Activated CD8-positive, alpha-beta memory T cell treated with anti-CD3 and anti-CD28 coated beads, Interleukin-2, amount 50 U/mL, for 48 hours (primary cell): ENCODE results near the gene AMIGO1.
A peak's percentile ranks its signal among the peaks of the same experiment; 100 is the strongest.

Experiments
- DNase-seq: peaks from one replicate; pipeline ENCODE4 v3.0.0-alpha.2; 2020

AMIGO1 gene, protein sequence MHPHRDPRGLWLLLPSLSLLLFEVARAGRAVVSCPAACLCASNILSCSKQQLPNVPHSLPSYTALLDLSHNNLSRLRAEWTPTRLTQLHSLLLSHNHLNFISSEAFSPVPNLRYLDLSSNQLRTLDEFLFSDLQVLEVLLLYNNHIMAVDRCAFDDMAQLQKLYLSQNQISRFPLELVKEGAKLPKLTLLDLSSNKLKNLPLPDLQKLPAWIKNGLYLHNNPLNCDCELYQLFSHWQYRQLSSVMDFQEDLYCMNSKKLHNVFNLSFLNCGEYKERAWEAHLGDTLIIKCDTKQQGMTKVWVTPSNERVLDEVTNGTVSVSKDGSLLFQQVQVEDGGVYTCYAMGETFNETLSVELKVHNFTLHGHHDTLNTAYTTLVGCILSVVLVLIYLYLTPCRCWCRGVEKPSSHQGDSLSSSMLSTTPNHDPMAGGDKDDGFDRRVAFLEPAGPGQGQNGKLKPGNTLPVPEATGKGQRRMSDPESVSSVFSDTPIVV

DNA sequence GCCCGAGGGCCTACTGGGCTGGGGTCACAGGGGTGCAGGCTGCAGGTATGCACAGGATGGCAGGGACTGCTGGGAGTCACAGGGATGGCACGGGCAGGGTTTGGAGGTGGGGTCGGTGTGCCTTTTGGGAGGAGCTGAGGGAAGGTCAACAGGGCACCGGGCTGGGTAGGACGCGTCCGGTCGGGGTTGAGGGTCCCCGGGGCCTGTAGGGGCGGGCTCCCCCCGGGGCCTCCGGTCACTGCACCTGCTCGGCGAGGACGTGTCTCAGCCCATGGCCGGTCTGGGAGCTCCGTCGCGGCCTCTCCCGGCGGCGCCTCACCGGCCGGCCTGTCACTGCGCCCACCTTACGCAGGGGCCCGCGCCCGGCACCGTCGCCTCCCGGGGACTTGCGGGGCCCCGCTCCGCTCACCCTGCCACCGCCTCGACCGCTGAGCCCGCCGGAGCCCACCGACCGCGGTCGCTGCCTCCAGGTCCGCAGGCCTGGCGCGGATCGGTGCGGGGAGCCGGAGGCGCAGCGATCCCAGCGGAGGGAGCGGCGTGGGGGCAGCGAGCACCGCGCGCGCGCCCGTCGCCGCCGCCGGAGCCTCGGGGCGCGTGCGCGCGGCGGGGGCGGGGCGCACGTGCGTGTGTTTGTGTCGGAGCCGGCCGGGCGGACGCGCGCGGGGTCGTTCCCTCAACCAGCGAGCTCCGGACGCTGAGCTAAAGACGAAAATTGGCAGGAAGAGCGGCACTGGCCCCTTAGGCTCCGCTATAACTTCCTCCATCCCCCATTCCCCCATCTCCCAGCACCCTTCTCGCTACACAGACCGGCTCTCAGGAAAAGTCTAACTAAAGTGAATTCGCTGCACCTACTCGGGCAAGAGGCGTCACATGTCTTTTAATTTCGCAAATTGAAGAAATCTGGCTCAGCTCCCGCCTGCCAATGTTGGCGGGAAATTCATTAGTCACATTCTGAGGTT lies at the start of gene AMIGO1:
Gene AMIGO1, minus strand, starts transcription at position 552 of the 959 bp plus-strand sequence. CDS start 815 bp downstream, outside the sequence.
- peak; percentile 83 for DNase-seq

DNA sequence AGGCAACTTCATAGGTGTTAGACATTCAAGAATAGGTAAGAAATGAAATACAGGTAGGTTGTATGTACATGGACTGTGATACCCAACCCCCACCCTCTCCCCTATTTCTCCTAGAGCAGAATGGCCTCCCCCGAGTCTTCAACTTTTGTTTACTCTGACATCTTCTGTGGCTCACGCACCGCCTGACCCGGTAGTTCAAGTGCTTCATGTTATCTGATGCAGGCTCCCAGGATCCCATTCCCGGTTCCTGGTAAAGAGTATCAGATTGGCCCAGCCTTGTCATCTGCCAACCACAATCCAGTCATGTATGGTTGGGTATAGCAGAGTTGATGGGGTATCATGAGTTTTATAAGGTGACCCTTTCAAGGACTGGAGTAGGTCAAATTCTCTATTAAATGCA lies 48.0 kb upstream of the AMIGO1 start:
- DNase-seq: no peak

- no peak for DNase-seq
These were observed 47.0 kb upstream of the AMIGO1 start for GRCh38 chr1:109556563-109556962.

DNA sequence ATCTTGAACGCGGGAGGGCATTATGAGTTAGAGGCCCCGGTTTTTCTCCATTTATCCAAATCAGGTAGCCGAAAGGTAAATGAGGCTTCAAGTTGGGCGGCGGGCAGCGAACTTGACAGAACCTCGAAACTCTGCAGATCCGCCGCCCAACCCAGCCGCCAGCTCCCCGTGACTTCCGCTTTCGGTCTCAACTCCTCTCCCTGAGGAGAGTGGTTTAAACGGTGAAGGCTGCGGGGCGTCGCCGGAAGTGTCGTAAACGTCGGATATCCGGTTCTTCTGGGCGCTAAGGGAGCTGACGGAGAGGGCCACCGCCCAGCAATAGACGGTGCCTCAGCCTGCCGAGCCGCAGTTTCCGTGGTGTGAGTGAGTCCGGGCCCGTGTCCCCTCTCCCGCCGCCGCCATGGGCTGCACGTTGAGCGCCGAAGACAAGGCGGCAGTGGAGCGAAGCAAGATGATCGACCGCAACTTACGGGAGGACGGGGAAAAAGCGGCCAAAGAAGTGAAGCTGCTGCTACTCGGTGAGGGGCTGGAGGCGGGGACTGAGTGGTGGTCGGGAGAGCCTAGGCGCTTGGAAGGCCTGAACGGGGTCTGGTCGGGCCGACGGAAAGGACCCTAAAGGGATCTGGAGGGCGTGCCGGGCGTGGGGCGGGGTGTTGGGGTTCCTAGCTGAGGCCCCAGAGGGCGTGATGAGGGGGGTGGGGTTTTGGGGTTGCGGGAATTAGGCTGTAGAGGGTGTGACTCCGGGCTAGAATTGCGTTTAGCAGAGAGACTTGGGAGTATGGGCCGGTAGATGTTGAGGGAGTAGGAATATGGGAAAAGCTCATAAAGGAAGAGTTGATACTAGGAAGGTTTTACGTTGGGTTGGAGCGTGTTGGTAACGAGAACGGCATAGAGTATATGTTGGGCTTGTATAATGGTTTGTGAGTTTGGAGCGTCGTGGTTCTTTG lies 39.1 kb upstream of the AMIGO1 start, which contains the start of gene GNAI3:
Gene GNAI3, plus strand, starts transcription at position 295 of the 947 bp plus-strand sequence. Its CDS starts 106 bp downstream, at position 401.
- DNase-seq: peak; percentile 94

DNA sequence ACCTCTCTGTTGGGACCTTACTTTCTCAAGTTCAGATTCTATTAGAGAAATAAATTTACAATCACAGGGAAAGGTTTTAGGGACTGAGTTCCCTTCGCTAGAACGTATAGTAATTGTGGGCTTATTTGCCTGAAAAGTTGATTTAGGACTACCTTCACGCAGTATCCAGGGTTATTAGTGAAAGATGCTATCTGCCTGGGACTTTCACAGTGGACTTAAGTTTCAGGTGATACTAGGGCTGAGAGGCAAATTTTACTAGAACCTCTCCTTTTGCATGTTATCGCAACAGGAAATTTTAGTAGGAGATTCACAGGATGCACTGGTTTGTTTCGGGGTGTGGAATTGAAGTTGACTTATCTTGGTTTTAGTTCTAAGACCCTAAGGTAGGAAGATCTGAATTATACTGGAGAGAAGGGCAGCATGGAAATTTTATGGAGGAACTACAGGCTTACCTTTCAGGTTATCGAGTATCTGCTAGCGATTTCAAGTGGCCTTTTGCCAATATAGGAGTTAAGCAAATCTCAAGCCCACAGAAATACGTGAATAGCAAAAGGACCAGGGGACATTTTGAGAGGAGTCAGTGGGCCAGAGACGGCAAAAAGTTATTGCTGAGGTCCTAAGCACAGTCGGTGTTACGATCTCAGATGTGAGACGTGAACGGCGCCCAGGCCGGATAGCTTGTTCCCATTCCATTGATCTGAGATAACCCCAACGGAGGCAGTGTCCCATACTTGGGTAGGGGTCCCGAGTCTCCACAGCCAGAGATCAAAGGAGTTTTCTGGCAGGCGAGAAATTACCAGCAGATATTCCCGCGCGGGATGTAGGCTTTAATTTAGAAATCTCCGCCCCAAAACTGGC lies 38.2 kb upstream of the AMIGO1 start:
- peak; percentile 64 for DNase-seq

- DNase-seq: peak; percentile 88
These were observed 37.0 kb upstream of the AMIGO1 start for GRCh38 chr1:109546311-109547109.

DNA sequence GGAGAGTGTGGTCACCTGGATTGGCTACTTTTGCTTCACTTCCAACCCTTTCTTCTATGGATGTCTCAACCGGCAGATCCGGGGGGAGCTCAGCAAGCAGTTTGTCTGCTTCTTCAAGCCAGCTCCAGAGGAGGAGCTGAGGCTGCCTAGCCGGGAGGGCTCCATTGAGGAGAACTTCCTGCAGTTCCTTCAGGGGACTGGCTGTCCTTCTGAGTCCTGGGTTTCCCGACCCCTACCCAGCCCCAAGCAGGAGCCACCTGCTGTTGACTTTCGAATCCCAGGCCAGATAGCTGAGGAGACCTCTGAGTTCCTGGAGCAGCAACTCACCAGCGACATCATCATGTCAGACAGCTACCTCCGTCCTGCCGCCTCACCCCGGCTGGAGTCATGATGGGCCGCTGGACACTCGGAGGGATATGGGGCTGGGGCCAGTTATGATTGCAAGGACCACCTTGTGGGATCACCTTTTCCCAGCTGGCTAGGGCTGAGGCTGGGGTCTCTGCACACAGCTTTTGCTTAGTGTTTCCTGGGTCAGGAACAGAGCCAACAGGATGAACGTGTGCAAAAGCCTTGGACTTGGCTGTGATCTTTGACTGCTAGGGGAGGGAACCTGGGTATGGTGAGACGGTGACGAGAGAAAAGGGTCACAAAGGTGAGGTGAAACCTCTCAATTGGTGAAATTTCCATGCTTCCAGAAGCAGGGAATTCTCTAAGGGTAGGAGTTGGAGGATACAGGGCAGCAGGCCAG lies 34.6 kb upstream of the AMIGO1 start:
- no peak for DNase-seq

- no peak for DNase-seq
These were observed 33.9 kb upstream of the AMIGO1 start for GRCh38 chr1:109543283-109543987.

- DNase-seq: no peak
These were observed 33.1 kb upstream of the AMIGO1 start for GRCh38 chr1:109542657-109543056.

DNA sequence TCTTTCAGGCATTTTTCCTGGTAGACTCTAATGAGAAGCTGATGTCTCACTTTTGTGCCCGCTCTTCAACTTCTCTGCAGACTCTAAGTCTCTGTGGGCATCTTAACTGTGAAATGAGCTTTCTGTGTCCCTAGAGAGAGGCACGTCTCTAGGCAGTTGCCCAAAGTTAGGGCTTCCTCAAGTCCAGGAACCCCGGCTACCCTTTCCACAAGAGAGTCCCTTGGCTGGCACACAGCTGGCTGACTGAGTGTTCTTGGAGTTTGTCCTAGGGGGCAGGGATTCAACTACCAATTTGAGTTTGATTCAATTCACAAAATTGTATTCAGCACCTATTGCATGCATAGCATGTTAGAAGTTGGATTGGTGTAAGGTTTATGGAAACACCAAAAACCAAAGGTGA lies 31.6 kb upstream of the AMIGO1 start:
- DNase-seq: no peak

DNA sequence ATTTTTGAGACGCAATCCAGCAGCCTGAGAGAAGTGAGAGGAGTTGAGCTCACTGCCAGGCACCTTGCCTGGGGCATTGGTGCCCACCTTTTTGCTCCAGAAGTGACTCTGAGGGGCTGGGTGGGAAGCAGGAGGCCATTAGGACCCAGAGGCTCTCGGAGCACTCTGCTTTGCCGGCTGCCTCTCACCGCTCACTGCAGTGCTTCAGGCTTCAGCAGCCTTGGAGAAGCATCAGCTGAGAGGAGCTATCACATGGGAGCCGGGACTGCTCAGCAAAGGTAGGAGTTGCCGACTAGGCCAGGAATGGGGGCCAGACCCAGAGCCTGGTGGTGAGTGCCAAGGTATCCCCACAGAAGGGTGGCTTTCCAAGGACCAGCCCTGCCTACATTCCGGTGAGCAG lies 30.1 kb upstream of the AMIGO1 start, which contains the start of gene GPR61:
Gene GPR61, plus strand, starts transcription at position 197 of the 400 bp plus-strand sequence. CDS start 3,151 bp downstream, outside the sequence.
- no peak for DNase-seq

DNA sequence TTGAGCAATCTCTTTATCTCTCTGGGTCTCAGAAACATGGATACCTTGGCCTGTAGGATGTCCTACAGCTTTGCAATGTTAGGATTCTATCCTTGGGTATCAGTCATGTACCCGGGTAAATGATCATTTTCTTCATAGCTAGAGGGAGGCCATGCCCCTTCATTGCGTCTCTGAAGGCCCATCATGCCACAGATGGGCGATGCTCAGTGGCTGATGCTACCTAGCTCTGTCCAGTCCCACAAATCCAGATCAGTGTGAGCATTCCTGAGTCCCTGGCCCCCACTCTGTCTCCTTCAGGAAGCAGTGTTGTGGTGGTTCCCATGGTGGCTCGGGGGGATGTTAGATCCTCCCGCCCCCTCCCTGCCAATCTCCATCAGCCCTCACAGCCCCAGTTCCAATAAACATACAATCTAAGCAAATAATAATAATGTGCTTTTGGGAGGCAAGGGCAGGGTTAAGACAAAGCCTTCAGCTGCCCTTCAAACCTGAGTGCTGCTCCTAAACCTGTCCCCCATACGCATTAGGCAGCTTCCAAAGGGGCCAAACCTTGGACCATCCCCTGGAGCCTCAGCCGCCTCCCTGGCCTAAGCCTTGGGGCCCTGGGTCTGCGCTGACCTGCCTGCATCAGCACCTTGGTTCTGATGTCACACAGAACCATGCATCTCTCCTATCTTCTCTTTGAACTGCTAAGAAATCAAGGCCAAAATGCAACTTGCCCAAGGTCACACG lies 29.5 kb upstream of the AMIGO1 start:
- DNase-seq: no peak

GRCh38 chr1:109537450-109538178 lies 28.1 kb upstream of the AMIGO1 start:
- no peak for DNase-seq

DNA sequence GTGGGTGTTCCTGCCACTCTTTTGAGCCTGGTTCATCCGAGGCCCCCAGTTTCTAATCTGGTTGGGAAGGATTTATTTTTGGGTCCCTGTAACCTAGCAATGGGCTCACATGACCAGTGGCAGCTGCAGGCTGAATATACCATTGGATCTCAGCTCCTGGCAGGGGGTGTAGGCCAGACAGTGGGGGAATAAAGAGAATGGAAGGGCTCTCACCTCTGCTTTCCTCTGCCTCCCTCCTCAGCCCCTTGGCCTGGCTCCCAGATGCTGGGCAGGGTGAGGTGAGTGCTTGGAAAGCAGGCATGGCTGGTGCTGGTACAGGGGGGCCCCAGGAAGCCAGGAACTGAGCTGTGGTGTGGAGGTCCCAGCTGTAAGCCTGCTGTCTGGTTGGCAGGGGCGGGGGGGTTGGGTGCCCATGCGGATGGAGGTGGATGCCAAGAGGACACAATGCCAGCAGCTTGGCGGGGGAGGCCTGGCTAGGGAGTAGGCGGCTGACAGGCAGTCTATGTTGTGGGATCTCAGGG lies 26.5 kb upstream of the AMIGO1 start:
- no peak for DNase-seq

DNA sequence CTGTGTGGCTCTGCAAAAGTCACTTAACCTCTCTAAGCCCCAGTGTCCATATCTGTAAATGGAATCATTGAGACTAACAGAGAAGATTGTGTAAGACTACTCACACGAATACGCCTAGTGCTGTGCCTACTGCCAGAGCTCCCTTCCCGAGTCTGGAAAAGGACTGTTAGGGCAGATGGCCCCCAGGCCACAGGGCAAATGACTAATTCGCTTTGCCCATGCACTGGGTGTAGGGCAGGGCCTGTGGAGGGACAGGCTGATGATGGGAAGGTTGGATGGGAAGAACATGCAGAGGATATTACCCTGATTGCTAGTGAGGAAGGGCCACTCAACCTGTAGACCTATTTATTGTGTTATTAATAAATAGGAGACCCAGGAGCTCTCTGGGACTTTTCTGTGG lies 26.0 kb upstream of the AMIGO1 start:
- DNase-seq: no peak

GRCh38 chr1:109534307-109534858 lies 24.9 kb upstream of the AMIGO1 start:
- no peak for DNase-seq
